HCT116 (cell line): ENCODE data around the gene MUTYH.

ENCODE experiments used
- EZH2phosphoT487 ChIP-seq: fragments of 200-600 bp; IDR thresholded peaks from 2 replicates; pipeline ENCODE4 v1.6.1; 2018; ENCODE audit warnings: antibody characterized with exemption, borderline replicate concordance
- POLR2AphosphoS5 ChIP-seq: IDR thresholded peaks from 2 replicates; pipeline ENCODE4 v1.6.1; 2011; ENCODE audit warnings: mild to moderate bottlenecking, low read depth, low read length, moderate library complexity
- SIN3A ChIP-seq: IDR thresholded peaks from 2 replicates; pipeline ENCODE4 v1.6.1; 2012; ENCODE audit warnings: low read depth
- TF ChIP-seq, protein P1 (sequence below), 3 experiments: fragments of 200-600 bp in 1 of 3; sonication (generic) in 1 of 3; IDR thresholded peaks in 2 of 3; conservative IDR thresholded peaks in 1 of 3; 2 replicates each; pipeline ENCODE4 v1.5.1; 2012 to 2017; ENCODE audit warnings: low read depth in 2 of 3, low read length in 2 of 3, antibody characterized with exemption in 1 of 3, borderline replicate concordance in 1 of 3, control low read depth in 1 of 3, mild to moderate bottlenecking in 1 of 3, mixed read lengths in 1 of 3, mixed run types in 1 of 3, moderate library complexity in 1 of 3; ENCODE audit not compliant: insufficient read depth in 1 of 3
- TF ChIP-seq, protein P2 (sequence below): IDR thresholded peaks from 2 replicates; pipeline ENCODE4 v1.6.1; 2012

DNA sequence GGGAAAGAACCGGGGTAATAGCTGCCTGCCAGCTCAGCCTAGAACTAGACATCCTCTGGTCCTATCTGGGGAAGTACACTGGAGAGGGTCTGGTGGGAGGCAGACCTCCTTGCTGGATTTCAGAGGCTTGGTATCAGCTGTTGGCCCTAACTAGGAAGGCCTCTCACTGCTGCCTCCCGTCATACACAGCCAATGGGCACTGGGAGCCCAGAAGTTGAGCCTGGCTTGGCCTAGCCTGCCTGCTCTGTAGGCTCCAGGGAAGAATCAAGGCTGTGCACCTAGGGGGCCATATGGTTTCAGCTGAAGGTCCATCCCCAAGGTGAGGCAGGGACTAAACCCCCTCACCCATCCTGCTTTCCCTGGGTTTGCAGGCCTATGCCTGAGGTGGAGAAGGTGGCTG is 4.3 kb upstream of the MUTYH start:
- TF ChIP-seq, protein P1, sequence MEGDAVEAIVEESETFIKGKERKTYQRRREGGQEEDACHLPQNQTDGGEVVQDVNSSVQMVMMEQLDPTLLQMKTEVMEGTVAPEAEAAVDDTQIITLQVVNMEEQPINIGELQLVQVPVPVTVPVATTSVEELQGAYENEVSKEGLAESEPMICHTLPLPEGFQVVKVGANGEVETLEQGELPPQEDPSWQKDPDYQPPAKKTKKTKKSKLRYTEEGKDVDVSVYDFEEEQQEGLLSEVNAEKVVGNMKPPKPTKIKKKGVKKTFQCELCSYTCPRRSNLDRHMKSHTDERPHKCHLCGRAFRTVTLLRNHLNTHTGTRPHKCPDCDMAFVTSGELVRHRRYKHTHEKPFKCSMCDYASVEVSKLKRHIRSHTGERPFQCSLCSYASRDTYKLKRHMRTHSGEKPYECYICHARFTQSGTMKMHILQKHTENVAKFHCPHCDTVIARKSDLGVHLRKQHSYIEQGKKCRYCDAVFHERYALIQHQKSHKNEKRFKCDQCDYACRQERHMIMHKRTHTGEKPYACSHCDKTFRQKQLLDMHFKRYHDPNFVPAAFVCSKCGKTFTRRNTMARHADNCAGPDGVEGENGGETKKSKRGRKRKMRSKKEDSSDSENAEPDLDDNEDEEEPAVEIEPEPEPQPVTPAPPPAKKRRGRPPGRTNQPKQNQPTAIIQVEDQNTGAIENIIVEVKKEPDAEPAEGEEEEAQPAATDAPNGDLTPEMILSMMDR (IDR thresholded peaks at IDR 0.05 in 2 of 3, conservative IDR thresholded peaks at IDR 0.05 in 1 of 3; ENCODE audit: borderline replicate concordance in 1 of 3, insufficient read depth in 1 of 3, low read depth in 2 of 3, low read length in 2 of 3), result no peak
- TF ChIP-seq SIN3A (no peak), EZH2phosphoT487 (no peak), POLR2AphosphoS5 (no peak; the same call in 1 of the 2 replicates)
- TF ChIP-seq, protein P2, sequence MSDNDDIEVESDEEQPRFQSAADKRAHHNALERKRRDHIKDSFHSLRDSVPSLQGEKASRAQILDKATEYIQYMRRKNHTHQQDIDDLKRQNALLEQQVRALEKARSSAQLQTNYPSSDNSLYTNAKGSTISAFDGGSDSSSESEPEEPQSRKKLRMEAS, result no peak
